ENCODE data around the gene CLASP1.

DNA sequence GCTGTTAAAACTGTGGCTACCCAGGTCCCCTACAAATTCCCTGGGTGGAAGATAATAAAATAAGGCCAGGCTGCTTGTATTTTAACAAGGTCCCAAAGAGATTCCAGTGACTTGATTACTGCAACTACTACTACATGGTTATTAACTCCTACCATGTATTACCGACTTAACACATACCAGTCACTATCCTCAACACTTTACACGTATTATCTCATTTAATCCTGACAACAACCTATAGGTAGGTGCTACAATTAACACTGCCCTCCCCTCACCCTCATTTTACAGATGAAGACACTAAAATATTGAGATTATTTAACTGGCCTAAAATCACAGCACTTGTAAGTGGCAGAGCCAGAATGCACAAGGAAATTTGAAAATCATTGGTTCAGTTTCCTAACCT lies 5.4 kb downstream of the CLASP1 start:
- no peak for TF ChIP-seq POLR2AphosphoS5 (IDR thresholded peaks at IDR 0.05; ENCODE audit: low read depth)
- TF ChIP-seq, protein P1, sequence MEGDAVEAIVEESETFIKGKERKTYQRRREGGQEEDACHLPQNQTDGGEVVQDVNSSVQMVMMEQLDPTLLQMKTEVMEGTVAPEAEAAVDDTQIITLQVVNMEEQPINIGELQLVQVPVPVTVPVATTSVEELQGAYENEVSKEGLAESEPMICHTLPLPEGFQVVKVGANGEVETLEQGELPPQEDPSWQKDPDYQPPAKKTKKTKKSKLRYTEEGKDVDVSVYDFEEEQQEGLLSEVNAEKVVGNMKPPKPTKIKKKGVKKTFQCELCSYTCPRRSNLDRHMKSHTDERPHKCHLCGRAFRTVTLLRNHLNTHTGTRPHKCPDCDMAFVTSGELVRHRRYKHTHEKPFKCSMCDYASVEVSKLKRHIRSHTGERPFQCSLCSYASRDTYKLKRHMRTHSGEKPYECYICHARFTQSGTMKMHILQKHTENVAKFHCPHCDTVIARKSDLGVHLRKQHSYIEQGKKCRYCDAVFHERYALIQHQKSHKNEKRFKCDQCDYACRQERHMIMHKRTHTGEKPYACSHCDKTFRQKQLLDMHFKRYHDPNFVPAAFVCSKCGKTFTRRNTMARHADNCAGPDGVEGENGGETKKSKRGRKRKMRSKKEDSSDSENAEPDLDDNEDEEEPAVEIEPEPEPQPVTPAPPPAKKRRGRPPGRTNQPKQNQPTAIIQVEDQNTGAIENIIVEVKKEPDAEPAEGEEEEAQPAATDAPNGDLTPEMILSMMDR (IDR thresholded peaks at IDR 0.05; ENCODE audit: insufficient read depth, low read length): no peak
- TF ChIP-seq, protein P2, sequence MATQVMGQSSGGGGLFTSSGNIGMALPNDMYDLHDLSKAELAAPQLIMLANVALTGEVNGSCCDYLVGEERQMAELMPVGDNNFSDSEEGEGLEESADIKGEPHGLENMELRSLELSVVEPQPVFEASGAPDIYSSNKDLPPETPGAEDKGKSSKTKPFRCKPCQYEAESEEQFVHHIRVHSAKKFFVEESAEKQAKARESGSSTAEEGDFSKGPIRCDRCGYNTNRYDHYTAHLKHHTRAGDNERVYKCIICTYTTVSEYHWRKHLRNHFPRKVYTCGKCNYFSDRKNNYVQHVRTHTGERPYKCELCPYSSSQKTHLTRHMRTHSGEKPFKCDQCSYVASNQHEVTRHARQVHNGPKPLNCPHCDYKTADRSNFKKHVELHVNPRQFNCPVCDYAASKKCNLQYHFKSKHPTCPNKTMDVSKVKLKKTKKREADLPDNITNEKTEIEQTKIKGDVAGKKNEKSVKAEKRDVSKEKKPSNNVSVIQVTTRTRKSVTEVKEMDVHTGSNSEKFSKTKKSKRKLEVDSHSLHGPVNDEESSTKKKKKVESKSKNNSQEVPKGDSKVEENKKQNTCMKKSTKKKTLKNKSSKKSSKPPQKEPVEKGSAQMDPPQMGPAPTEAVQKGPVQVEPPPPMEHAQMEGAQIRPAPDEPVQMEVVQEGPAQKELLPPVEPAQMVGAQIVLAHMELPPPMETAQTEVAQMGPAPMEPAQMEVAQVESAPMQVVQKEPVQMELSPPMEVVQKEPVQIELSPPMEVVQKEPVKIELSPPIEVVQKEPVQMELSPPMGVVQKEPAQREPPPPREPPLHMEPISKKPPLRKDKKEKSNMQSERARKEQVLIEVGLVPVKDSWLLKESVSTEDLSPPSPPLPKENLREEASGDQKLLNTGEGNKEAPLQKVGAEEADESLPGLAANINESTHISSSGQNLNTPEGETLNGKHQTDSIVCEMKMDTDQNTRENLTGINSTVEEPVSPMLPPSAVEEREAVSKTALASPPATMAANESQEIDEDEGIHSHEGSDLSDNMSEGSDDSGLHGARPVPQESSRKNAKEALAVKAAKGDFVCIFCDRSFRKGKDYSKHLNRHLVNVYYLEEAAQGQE (IDR thresholded peaks at IDR 0.05; ENCODE audit: insufficient replicate concordance, low read depth): no peak

All from HL-60 (cell line).